HepG2 (cell line): ENCODE results near the gene STC2. TPM values are rescaled to one million over a fixed set of nuclear protein-coding genes. Genes with fewer than 3 reads are reported as not detected.

ENCODE experiments used
- AGO2 ChIP-seq: fragments of 200-400 bp; formaldehyde crosslinking; optimal IDR thresholded peaks from 2 replicates; pipeline ENCODE3; 2017; ENCODE audit warnings: mild to moderate bottlenecking, low read depth, low read length, moderate library complexity
- ATRX ChIP-seq: sonication (generic); formaldehyde crosslinking; IDR thresholded peaks from 2 replicates; pipeline ENCODE4 v1.4.0; 2020; ENCODE audit warnings: missing genetic modification reagents, borderline replicate concordance
- DRAP1 ChIP-seq: IDR thresholded peaks from 2 replicates; pipeline ENCODE4 v1.6.1; 2016; ENCODE audit warnings: missing genetic modification reagents, missing compliant biosample characterization
- EED ChIP-seq: sonication (generic); formaldehyde crosslinking; IDR thresholded peaks from 2 replicates; pipeline ENCODE4 v1.5.0; 2020; ENCODE audit warnings: mild to moderate bottlenecking, missing genetic modification reagents
- FOXP1 ChIP-seq, 2 experiments: fragments of 450-650 bp in 1 of 2; IDR thresholded peaks; 2 replicates each; pipeline ENCODE4 v1.6.1; 2017 to 2018; ENCODE audit warnings: antibody characterized with exemption in 1 of 2
- HNRNPL ChIP-seq: fragments of 200-400 bp; formaldehyde crosslinking; IDR thresholded peaks from 2 replicates; pipeline ENCODE4 v1.6.1; 2017; ENCODE audit warnings: mild to moderate bottlenecking, low read depth, low read length
- KLF12 ChIP-seq: sonication (generic); formaldehyde crosslinking; IDR thresholded peaks from 2 replicates; pipeline ENCODE4 v1.4.0; 2020; ENCODE audit warnings: missing genetic modification reagents, borderline replicate concordance
- MEF2D ChIP-seq: sonication (generic); formaldehyde crosslinking; IDR thresholded peaks from 2 replicates; pipeline ENCODE4 v1.5.1; 2020; ENCODE audit warnings: mild to moderate bottlenecking, missing genetic modification reagents
- MTF1 ChIP-seq: sonication (generic); formaldehyde crosslinking; IDR thresholded peaks from 2 replicates; pipeline ENCODE4 v1.5.0; 2020; ENCODE audit warnings: missing genetic modification reagents
- NCOA1 ChIP-seq: sonication (generic); formaldehyde crosslinking; IDR thresholded peaks from 2 replicates; pipeline ENCODE4 v1.9.0; 2021; ENCODE audit warnings: missing genetic modification reagents
- NR2F1 ChIP-seq, 2 experiments: fragments of 450-650 bp in 1 of 2; formaldehyde crosslinking in 1 of 2; IDR thresholded peaks; 2 replicates each; pipeline versions ENCODE4 v1.5.0 to v1.6.1; 2016 to 2020; ENCODE audit warnings: mild to moderate bottlenecking in 1 of 2, missing compliant biosample characterization in 1 of 2, missing genetic modification reagents in 1 of 2, moderate library complexity in 1 of 2
- PRMT3 ChIP-seq: sonication (generic); formaldehyde crosslinking; IDR thresholded peaks from 2 replicates; pipeline ENCODE4 v1.8.1; 2022; ENCODE audit warnings: low read depth, mild to moderate bottlenecking, moderate library complexity, missing genetic modification reagents, borderline replicate concordance
- RBM22 ChIP-seq: fragments of 200-400 bp; formaldehyde crosslinking; optimal IDR thresholded peaks from 2 replicates; pipeline ENCODE3; 2017; ENCODE audit warnings: mild to moderate bottlenecking, low read length, moderate library complexity
- TBX3 ChIP-seq: fragments of 450-650 bp; IDR thresholded peaks from 2 replicates; pipeline ENCODE4 v1.6.1; 2017; ENCODE audit warnings: antibody characterized with exemption, mild to moderate bottlenecking, inconsistent platforms, borderline replicate concordance
- TEAD3 ChIP-seq: optimal IDR thresholded peaks from 2 replicates; pipeline ENCODE3; 2016; ENCODE audit warnings: borderline replicate concordance
- TGIF2 ChIP-seq: IDR thresholded peaks from 2 replicates; pipeline ENCODE4 v1.6.1; 2016; ENCODE audit warnings: control low read depth, missing compliant biosample characterization
- ZBTB44 ChIP-seq: sonication (generic); formaldehyde crosslinking; IDR thresholded peaks from 2 replicates; pipeline ENCODE4 v1.4.0; 2020; ENCODE audit warnings: missing genetic modification reagents
- ZBTB46 ChIP-seq: sonication (generic); formaldehyde crosslinking; IDR thresholded peaks from 2 replicates; pipeline ENCODE4 v1.4.0; 2020; ENCODE audit warnings: mild to moderate bottlenecking, missing genetic modification reagents, borderline replicate concordance
- ZNF20 ChIP-seq: sonication (generic); formaldehyde crosslinking; IDR thresholded peaks from 2 replicates; pipeline ENCODE4 v1.4.0; 2020; ENCODE audit warnings: mild to moderate bottlenecking, moderate library complexity, missing genetic modification reagents
- ZNF235 ChIP-seq: sonication (generic); formaldehyde crosslinking; IDR thresholded peaks from 2 replicates; pipeline ENCODE4 v1.8.1; 2023; ENCODE audit warnings: mild to moderate bottlenecking, missing genetic modification reagents, borderline replicate concordance
- ZNF251 ChIP-seq: sonication (generic); formaldehyde crosslinking; IDR thresholded peaks from 2 replicates; pipeline ENCODE4 v1.9.0; 2021; ENCODE audit warnings: mild to moderate bottlenecking, missing genetic modification reagents
- ZNF335 ChIP-seq: sonication (generic); formaldehyde crosslinking; IDR thresholded peaks from 2 replicates; pipeline ENCODE4 v1.4.0; 2020; ENCODE audit warnings: missing genetic modification reagents
- ZNF468 ChIP-seq: sonication (generic); formaldehyde crosslinking; IDR thresholded peaks from 2 replicates; pipeline ENCODE4 v1.8.0; 2022; ENCODE audit warnings: mild to moderate bottlenecking, moderate library complexity, missing genetic modification reagents
- ZNF543 ChIP-seq: sonication (generic); formaldehyde crosslinking; IDR thresholded peaks from 2 replicates; pipeline ENCODE4 v1.4.0; 2020; ENCODE audit warnings: mild to moderate bottlenecking, missing genetic modification reagents
- ZNF775 ChIP-seq: sonication (generic); formaldehyde crosslinking; IDR thresholded peaks from 2 replicates; pipeline ENCODE4 v1.4.0; 2020; ENCODE audit warnings: missing genetic modification reagents, mild to moderate bottlenecking, moderate library complexity, borderline replicate concordance
- ZNF790 ChIP-seq: sonication (generic); formaldehyde crosslinking; IDR thresholded peaks from 2 replicates; pipeline ENCODE4 v1.8.0; 2022; ENCODE audit warnings: missing genetic modification reagents, mild to moderate bottlenecking, borderline replicate concordance
- polyA plus RNA-seq, 8 experiments: library from polyadenylated mRNA; depleted of rRNA in 3 of 8; stranded (reverse) in 7 of 8; unstranded in 1 of 8; fragments of >200 nt; fragmentation: Illumina TruSeq in 4 of 8; extraction: Trizol in 4 of 8; gene quantifications; 2 replicates each; pipeline versions ENCODE4 v1.2.1 to v1.2.3, GENCODE V29; 2011 to 2016; ENCODE audit warnings: low read depth in 4 of 8, missing spikeins in 1 of 8, mixed read lengths in 1 of 8; ENCODE audit not compliant: insufficient read depth in 1 of 8
- total RNA-seq, 5 experiments: library from RNA; depleted of rRNA; stranded (reverse); fragments of >200 nt; fragmentation: Illumina TruSeq; extraction: Trizol; gene quantifications; 2 replicates each; pipeline ENCODE4 v1.2.3, GENCODE V29; 2016; ENCODE audit warnings: low read depth in 1 of 5

STC2 gene
- total and polyA plus RNA-seq, 2 of the 13 experiments (the other 11 are each of a cell fraction or from before 2014, with no cell fraction given), result 27.1 to 69.2 TPM

DNA sequence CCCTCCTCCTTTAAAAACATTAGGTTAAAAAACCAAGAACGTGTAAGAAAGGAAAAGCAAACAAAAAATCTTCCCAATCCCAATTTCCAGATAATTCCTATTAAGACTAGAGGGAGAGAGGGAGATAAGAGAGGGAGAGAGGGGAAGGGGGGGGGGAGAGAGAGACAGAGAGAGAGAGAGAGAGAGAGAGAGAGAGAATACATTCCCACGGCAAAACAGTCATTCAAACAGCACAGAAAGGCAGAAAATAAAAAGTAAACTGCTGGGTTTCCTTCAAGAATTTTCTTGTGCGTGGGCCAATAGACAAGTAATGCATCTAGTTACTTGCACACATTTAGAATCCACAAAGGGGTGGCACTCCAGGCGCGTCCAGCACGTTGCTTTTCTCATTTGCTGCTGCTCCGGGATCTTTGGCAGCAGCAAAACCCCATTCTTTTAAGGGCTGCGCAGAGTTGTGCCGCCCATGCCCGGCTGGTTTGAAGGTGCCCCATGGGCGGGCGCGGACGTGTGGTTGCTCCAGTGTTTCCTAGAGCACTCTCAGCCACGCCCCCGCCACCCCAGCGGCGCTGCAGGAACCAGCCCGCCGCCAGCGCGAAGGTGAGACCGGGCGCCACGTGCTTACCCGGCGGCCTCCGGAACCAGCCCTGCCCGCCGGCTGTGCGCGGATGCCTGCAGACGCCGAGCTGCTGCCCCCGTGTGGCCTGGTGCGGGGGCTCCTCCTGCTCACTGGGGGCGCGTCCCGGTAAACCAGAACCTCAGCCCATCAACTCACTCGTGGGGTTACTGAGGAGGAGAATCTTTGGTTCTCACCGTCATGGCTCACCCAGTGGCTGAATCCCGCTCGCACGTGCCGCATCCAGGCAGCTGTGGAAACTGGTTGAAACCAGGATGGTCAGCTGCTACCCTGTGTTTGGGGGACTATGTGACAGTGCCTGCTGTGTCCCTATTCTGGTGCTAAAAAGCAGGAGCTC is 44.6 kb downstream of the STC2 start (continued):
- TF ChIP-seq FOXP1 (IDR thresholded peaks at IDR 0.05), result no peak
- no peak for TF ChIP-seq FOXP1 (CRISPR knock-in tag; IDR thresholded peaks at IDR 0.05)
- no peak for TF ChIP-seq ZNF775
- peak; percentile 94 for TF ChIP-seq ZNF543
- peak; percentile 91 for TF ChIP-seq MTF1 (CRISPR knock-in tag)
- no peak for TF ChIP-seq ZBTB46 (CRISPR knock-in tag)
- peak; percentile 96 for TF ChIP-seq EED (CRISPR knock-in tag)
- TF ChIP-seq ZNF468 (CRISPR knock-in tag), result peak; percentile 86; the same call in 1 of the 2 replicates
- no peak for TF ChIP-seq NCOA1 (CRISPR knock-in tag)
- peak; percentile 58; the same call in 1 of the 2 replicates for TF ChIP-seq MEF2D (CRISPR knock-in tag)
- peak; percentile 98 for TF ChIP-seq PRMT3 (CRISPR knock-in tag)
- no peak for TF ChIP-seq TBX3
- TF ChIP-seq ZNF251, result 0 out of 2 replicates have a peak, but pooled peaks have one; percentile 53
- no peak for TF ChIP-seq ZNF20 (CRISPR knock-in tag)
- TF ChIP-seq RBM22, result no peak
- no peak for TF ChIP-seq AGO2
- TF ChIP-seq HNRNPL, result peak; percentile 80; the same call in 1 of the 2 replicates
- TF ChIP-seq ZNF335 (CRISPR knock-in tag), result peak; percentile 58; the same call in 1 of the 2 replicates
- peak; percentile 94 for TF ChIP-seq TGIF2 (CRISPR knock-in tag)
- peak; percentile 78; the same call in 1 of the 2 replicates for TF ChIP-seq ZNF235 (CRISPR knock-in tag)
- peak; percentile 84 for TF ChIP-seq ZBTB44 (CRISPR knock-in tag)
- TF ChIP-seq TEAD3 (CRISPR knock-in tag), result peak; percentile 67
- no peak for TF ChIP-seq NR2F1 (CRISPR knock-in tag; IDR thresholded peaks at IDR 0.05)
- TF ChIP-seq KLF12 (CRISPR knock-in tag), result peak; percentile 95
- TF ChIP-seq ATRX, result no peak
- TF ChIP-seq DRAP1 (CRISPR knock-in tag), result peak; percentile 57
- TF ChIP-seq ZNF790 (CRISPR knock-in tag), result peak; percentile 90
